Heart left ventricle (tissue), 16 donors: ENCODE measurements around the gene MRPS18A. TPM values are rescaled to one million over a fixed set of nuclear protein-coding genes. Genes with fewer than 3 reads are reported as not detected.

Experiments
- ATAC-seq, 4 donors: fragments of 200-7000 bp; cut with Tn5 transposase; one replicate each; pipeline ENCODE4 v1.9.1; 2020 to 2022; ENCODE audit warnings: moderate library complexity in 4 of 4, mild to moderate bottlenecking in 3 of 4, moderate number of reproducible peaks in 1 of 4
- DNase-seq, 5 donors: peaks; one replicate each; pipeline ENCODE4 v3.0.0-alpha.2; 2020
- H3K27ac ChIP-seq, 12 donors: fragments of 200-600 bp; sonication (generic) in 4 of 12; one replicate each; pipeline versions ENCODE4 v1.5.0 to v1.8.0; 2016 to 2022; ENCODE audit warnings: mild to moderate bottlenecking in 2 of 12
- H3K27me3 ChIP-seq, 9 donors: fragments of 200-600 bp; sonication (generic) in 2 of 9; one replicate each; pipeline versions ENCODE4 v1.5.1 to v1.8.0; 2016 to 2022; ENCODE audit warnings: mild to moderate bottlenecking in 3 of 9
- H3K36me3 ChIP-seq, 9 donors: fragments of 200-600 bp; sonication (generic) in 2 of 9; one replicate each; pipeline versions ENCODE4 v1.5.0 to v1.8.0; 2018 to 2022; ENCODE audit warnings: mild to moderate bottlenecking in 2 of 9
- H3K4me1 ChIP-seq, 12 donors: fragments of 200-600 bp; sonication (generic) in 4 of 12; one replicate each; pipeline versions ENCODE4 v1.5.0 to v1.8.0; 2016 to 2022; ENCODE audit warnings: mild to moderate bottlenecking in 3 of 12
- H3K4me3 ChIP-seq, 12 donors: fragments of 200-600 bp; sonication (generic) in 4 of 12; one replicate each; pipeline versions ENCODE4 v1.5.0 to v1.8.0; 2017 to 2022; ENCODE audit warnings: mild to moderate bottlenecking in 9 of 12, moderate library complexity in 4 of 12
- H3K9me3 ChIP-seq, 12 donors: fragments of 200-600 bp; sonication (generic) in 4 of 12; one replicate each; pipeline versions ENCODE4 v1.5.0 to v1.8.0; 2016 to 2022; ENCODE audit warnings: mild to moderate bottlenecking in 1 of 12
- CTCF ChIP-seq, 12 donors: fragments of 200-600 bp; sonication (generic) in 4 of 12; IDR thresholded peaks; one replicate each; pipeline versions ENCODE4 v1.5.0 to v1.8.0; 2018 to 2022; ENCODE audit warnings: antibody characterized with exemption in 12 of 12, mild to moderate bottlenecking in 5 of 12
- POLR2A ChIP-seq, 2 donors: fragments of 450-650 bp; IDR thresholded peaks; one replicate each; pipeline ENCODE4 v1.6.1; 2017; ENCODE audit warnings: antibody characterized with exemption in 2 of 2, mild to moderate bottlenecking in 2 of 2, moderate library complexity in 2 of 2
- WGBS, 4 donors: extraction: QIAGEN DNeasy Blood & Tissue Kit in 2 of 4; methylation state at CpG; one replicate each; pipeline versions ENCODE4 v1.1.5 to v1.1.7; 2013 to 2018; 5-methylcytosine and 5-hydroxymethylcytosine counted together
- intact Hi-C, 10 donors: fragments of 100-400 bp; cut with DNase I; formaldehyde crosslinking; loops; one replicate each; pipeline versions ENCODE4 v1.11.1 to v1.14.2; 2022
- polyA plus RNA-seq, 2 donors: library from polyadenylated mRNA; stranded (reverse); fragments of 200-250 nt; gene quantifications; one replicate each; pipeline ENCODE4 v1.2.3, GENCODE V29; 2013
- total RNA-seq, 9 donors: library from RNA; depleted of rRNA in 2 of 9; stranded (reverse); fragments of >200 nt in 2 of 9; fragmentation: NEBNext Ultra II Directional in 3 of 9; extraction: Animal tissue kit (Norgen Biotek cat#: 25700) in 3 of 9; gene quantifications; one replicate each; pipeline versions ENCODE4 v1.1.0 to v1.2.4, GENCODE V29; 2016 to 2023
- donor health status: ischemic (EF 13 %, LVEDD 7.1; RV severe dilation, severe dysfunction).
- donor health status: healthy with polysubstance abuse.
- donor health status: DM: no; HTN: yes; CAD: no.
- donor health status: DM: no; HTN: no; CAD: no.
- donor health status: ischemic (EF 25% LVEDD 6.9; RV normal size, moderate dysfunction).
- donor health status: ischemic (EF 25% LVEDD 5.7; RV mildly dilated, moderate dysfunction).
- donor health status: healthy.
- donor health status: DM: yes; HTN: yes; CAD: no.
- donor health status: ischemic (EF 35%, LVEDD 5.7; RV mildly dilated, moderate dysfunction).
- donor health status: nonischemic (EF 11% LVEDD 7.7; RV severe dilation, severe dysfunction).
- donor health status: DM: yes; HTN: yes; CAD: no.
- donor health status: PGD.
- donor health status: ischemic (EF 29% LVEDD 5.4; RV normal size, mild dysfunction).
- donor health status: nonischemic (EF 23%, LVEDD 6.1; RV moderate dilation, normal function).

MRPS18A gene
- total and polyA plus RNA-seq, 11 donors, result 37.4 to 105 (median 44.3) TPM

DNA sequence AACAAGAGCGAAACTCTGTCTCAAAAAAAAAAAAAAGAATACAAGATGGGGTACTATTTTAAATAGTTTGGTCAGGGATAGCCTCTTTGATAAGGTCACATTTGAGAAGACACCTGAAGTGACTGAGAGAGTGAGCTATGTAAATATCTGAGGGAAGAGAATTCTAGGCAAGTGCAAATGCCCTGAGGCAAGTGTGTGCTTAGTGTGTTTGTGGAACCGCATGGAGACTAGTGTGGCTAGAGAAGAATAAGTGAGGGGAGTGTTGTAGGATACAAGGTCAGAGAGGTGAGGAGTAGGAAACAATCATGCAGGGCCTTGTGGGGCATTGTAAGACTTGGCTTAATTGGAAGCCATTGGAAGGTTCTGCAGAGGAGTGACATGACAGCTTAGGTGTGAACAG lies 39.3 kb downstream of the MRPS18A start:
- DNase-seq (no peak), ATAC-seq (no peak)
- intact Hi-C loops, result no loop called here
- peaks cover 0 to 15% (median 8%) of the 10 kb centered on the region in 12 donors for H3K4me1 ChIP-seq
- no peaks in the 10 kb centered on the region for H3K27me3 ChIP-seq
- WGBS, 4 donors, result 93 to 98% (median 95%) methylated on average over 2 of the region's 2 CpGs
- peaks cover 0 to 3% (median 0%) of the 10 kb centered on the region in 9 donors for H3K36me3 ChIP-seq
- H3K27ac ChIP-seq, result no peak overlapping the region
- TF ChIP-seq POLR2A (IDR thresholded peaks at IDR 0.05), result no peak
- no peak overlapping the region for H3K4me3 ChIP-seq
- H3K9me3 ChIP-seq, result no peaks in the 10 kb centered on the region

- no peaks in the 10 kb centered on the region for H3K27me3 ChIP-seq
- no peak for TF ChIP-seq CTCF (IDR thresholded peaks at IDR 0.05)
- no peak for TF ChIP-seq POLR2A (IDR thresholded peaks at IDR 0.05)
- DNase-seq, result no peak
- H3K36me3 ChIP-seq, result peaks cover 0 to 5% (median 2%) of the 10 kb centered on the region in 9 donors
- H3K4me1 ChIP-seq, result peaks cover 0 to 15% (median 8%) of the 10 kb centered on the region in 12 donors
- ATAC-seq, result no peak
- intact Hi-C loops, result no loop called here
- H3K4me3 ChIP-seq, result no peak overlapping the region
- no peaks in the 10 kb centered on the region for H3K9me3 ChIP-seq
- 96 to 100% (median 97%) methylated on average over 3 of the region's 3 CpGs for WGBS, 4 donors
- no peak overlapping the region for H3K27ac ChIP-seq
Observed at GRCh38 chr6:43647613-43648012, 40.0 kb downstream of the MRPS18A start.

DNA sequence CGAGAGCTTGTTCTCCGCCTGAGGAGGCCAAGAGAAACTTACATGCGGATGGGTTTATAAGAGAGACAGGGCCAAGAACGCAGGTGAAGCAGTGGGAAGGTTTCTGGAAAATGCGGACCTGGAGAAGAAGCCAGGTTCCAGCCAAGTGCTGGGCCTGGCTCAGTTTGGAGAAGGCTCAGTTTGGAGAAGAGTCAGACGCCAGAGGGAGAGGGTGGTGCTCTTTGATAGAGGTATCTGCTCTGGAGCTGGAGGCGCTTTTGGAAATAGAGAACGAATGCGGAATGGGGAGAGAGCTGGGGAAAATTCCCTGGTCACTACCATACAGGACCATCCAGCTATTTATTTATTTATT lies 42.0 kb downstream of the MRPS18A start:
- ATAC-seq (peak in 1 of 4 donors; percentile 5), DNase-seq (no peak)
- intact Hi-C loops, result loop anchor here in 1 of 10 donors (1.0 kb wide), 1 partner anchor 9 kb away; no protein-coding TSS in a partner anchor
- Histone ChIP-seq H3K27me3 (no peaks in the 10 kb centered on the region), H3K27ac (no peak overlapping the region), H3K9me3 (no peaks in the 10 kb centered on the region), H3K36me3 (peaks cover 0 to 26% (median 21%) of the 10 kb centered on the region in 9 donors), H3K4me3 (peak overlapping the region; percentile 4 to 63 (median 50)), H3K4me1 (peaks cover 0 to 15% (median 8%) of the 10 kb centered on the region in 12 donors)
- no peak for TF ChIP-seq CTCF (IDR thresholded peaks at IDR 0.05)
- no peak for TF ChIP-seq POLR2A (IDR thresholded peaks at IDR 0.05)
- 15 to 32% (median 25%) methylated on average over 9 of the region's 9 CpGs for WGBS, 4 donors

GRCh38 chr6:43644940-43645612 lies 42.5 kb downstream of the MRPS18A start, which contains the start of gene RSPH9:
TSS of gene RSPH9 (plus strand) at chr6:43645036. CDS start at chr6:43645099, 63 bp downstream.
- WGBS, 4 donors, result 2 to 6% (median 5%) methylated on average over 32 to 52 of the region's 52 CpGs
- TF ChIP-seq POLR2A (IDR thresholded peaks at IDR 0.05) (no peak), CTCF (IDR thresholded peaks at IDR 0.05) (no peak)

More at GRCh38 chr6:43644940-43645612, 42.5 kb downstream of the MRPS18A start, which contains the start of gene RSPH9:
- intact Hi-C loops, result loop anchor here in 1 of 10 donors (1.0 kb wide), 1 partner anchor 9 kb away; no protein-coding TSS in a partner anchor
- no peaks in the 10 kb centered on the region for H3K9me3 ChIP-seq
- H3K27ac ChIP-seq, result peak within 1 kb of the TSS in 7 of 12 donors; percentile 13 to 44 (median 20)
- peaks cover 0 to 20% (median 8%) of the 10 kb centered on the region in 12 donors for H3K4me1 ChIP-seq
- H3K36me3 ChIP-seq, result peaks cover 0 to 31% (median 27%) of the 10 kb centered on the region in 9 donors
- DNase-seq, result peak; percentile 64 to 86 (median 78)
- ATAC-seq, result peak; percentile 63 to 87 (median 82)
- peak within 1 kb of the TSS; percentile 4 to 63 (median 50) for H3K4me3 ChIP-seq
- H3K27me3 ChIP-seq, result no peaks in the 10 kb centered on the region
